Fibroblast of skin of abdomen (primary cell): ENCODE measurements around the gene ZNF683. TPM values are rescaled to one million over a fixed set of nuclear protein-coding genes. Genes with fewer than 3 reads are reported as not detected.
A peak's percentile ranks its signal among the peaks of the same experiment; 100 is the strongest.
"Not testable (repeated sequence)": the region's sequence is repeated elsewhere in the genome, so short reads cannot be mapped to it uniquely, and the experiment has no call there.

ENCODE experiments used
- DNase-seq: peaks from one replicate; pipeline ENCODE4 v3.0.0-alpha.2; 2013
- polyA plus RNA-seq, 2 experiments: library from polyadenylated mRNA; unstranded; fragments of 120-200 nt; gene quantifications; one replicate each; pipeline ENCODE4 v1.2.1, GENCODE V29; 2013; ENCODE audit not compliant: insufficient read length in 2 of 2

The ZNF683 gene
- not detected for polyA plus RNA-seq (2013, experiment 1 of 2; ENCODE audit: insufficient read length)
- polyA plus RNA-seq (2013, experiment 2 of 2; ENCODE audit: insufficient read length) = not detected

GRCh38 chr1:26372611-26373010 lies at the start of gene ZNF683:
TSS of gene ZNF683 (minus strand) at chr1:26372750. CDS start at chr1:26368571, 4,179 bp downstream.
- DNase-seq = not testable (repeated sequence)

DNA sequence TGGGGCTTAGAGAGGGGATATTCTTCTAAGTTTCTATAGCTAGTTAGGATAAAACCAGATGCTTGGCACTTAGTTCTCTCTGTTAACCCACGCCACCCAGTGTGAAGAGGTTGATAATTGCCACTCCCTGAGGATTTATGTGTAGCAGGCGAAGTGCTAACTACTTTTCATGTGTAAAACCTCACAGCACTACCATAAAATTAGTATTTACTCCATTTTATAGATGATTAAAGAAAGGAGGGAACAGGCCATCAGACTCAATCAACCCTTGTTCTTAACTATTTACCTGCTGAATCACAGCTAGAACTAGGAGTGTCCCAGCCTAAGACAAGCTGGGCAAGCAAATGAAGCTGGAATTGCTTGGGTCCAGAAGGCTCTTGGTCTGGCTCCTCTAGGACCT lies 46.9 kb upstream of the ZNF683 start:
- DNase-seq = no peak

- DNase-seq = peak; percentile 20
Measured at GRCh38 chr1:26418865-26419349, 46.4 kb upstream of the ZNF683 start.

GRCh38 chr1:26417111-26417759 lies 44.7 kb upstream of the ZNF683 start:
- DNase-seq = peak; percentile 48

GRCh38 chr1:26413031-26413430 lies 40.5 kb upstream of the ZNF683 start:
- DNase-seq = no peak

- DNase-seq = no peak
Measured at GRCh38 chr1:26412180-26412840, 39.8 kb upstream of the ZNF683 start.

- DNase-seq = no peak
Measured at GRCh38 chr1:26411624-26412074, 39.1 kb upstream of the ZNF683 start.

- no peak for DNase-seq
Measured at GRCh38 chr1:26410706-26411623, 38.4 kb upstream of the ZNF683 start, which contains the start of gene LIN28A. TSS of gene LIN28A (plus strand) at chr1:26410817. CDS start at chr1:26410892, 75 bp downstream.

GRCh38 chr1:26409191-26409807 lies 36.7 kb upstream of the ZNF683 start:
- no peak for DNase-seq

DNA sequence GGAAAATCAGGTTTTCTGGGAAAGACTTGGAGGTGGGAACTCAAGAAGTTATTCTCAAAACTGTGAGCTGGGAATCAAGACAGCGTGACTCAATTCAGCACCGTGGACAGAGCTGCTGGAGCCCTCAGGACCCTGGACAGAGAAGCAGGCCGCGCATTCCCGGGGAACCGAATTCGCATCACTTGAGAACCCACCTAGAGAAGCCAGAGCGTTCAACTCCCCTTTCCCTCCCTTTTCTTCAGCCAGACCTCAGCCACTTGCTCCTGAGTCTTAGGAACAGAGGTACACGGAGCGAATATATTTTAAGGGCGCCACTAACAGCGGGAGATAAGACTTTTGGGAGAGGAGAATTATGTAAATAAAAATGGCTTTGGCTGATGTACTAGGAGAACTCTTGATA lies 36.1 kb upstream of the ZNF683 start:
- peak; percentile 69 for DNase-seq

GRCh38 chr1:26405281-26405915 lies 32.8 kb upstream of the ZNF683 start:
- DNase-seq = peak; percentile 56

GRCh38 chr1:26404641-26405040 lies 32.1 kb upstream of the ZNF683 start:
- no peak for DNase-seq

DNA sequence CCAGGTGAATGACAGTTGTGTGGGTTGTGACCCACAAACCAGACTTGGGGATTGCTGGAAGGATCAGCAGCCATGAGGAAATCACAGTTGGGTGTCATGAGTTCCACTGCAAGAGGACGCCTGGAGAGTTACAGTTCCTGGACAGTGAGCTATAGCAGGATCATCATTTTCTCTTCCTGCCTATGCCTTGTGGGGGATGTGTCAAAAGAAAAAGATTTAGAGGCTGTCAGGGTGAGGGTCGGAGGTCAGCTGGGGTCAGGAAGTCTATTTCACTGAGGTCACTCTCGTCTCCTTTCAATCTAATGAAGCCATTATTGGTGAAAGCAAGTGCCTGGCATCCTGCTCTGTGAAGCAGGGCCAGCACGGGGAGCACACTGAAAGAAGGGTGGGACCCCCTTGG lies 31.1 kb upstream of the ZNF683 start:
- no peak for DNase-seq

DNA sequence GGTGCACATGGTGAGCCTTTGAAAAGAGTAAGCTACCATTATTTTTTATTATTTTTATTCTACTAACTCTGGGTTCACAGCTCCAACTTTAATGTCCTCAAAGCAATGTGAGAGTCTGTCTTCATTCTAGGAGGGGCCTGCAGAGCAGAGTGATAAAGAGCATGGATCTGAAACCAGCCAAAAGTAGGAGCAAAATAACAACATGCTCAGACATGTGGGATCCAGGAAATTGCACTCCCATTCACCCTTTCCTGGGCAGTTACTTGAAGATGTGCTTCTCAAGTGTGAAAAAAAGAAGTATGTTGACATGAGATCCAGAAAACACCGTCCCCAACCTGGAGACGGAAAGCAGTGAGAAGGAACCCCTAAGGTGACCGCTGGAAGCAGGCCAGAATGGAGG lies 29.3 kb upstream of the ZNF683 start:
- no peak for DNase-seq

DNA sequence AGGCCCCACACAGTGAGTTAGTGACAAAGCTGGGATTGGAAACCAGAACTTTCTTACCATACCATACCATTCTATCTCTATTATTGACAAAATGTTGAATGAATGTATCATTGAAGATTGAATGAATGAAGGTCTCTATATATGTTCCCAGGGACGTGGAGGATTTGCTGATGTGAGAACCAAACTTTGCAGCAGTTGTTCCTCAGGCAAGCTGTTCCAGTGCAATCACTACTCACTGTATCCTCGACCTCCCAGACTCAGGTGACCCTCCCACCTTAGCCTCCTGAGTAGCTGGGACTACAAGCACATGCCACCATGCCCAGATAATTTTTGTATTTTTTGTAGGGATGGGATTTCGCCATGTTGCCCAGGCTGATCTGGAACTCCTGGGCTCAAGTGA lies 26.5 kb upstream of the ZNF683 start:
- DNase-seq = no peak

- no peak for DNase-seq
Measured at GRCh38 chr1:26395754-26396153, 23.2 kb upstream of the ZNF683 start.

GRCh38 chr1:26391450-26391849 lies 18.9 kb upstream of the ZNF683 start:
- peak; percentile 56 for DNase-seq

- no peak for DNase-seq
Measured at GRCh38 chr1:26389604-26390247, 17.2 kb upstream of the ZNF683 start.

DNA sequence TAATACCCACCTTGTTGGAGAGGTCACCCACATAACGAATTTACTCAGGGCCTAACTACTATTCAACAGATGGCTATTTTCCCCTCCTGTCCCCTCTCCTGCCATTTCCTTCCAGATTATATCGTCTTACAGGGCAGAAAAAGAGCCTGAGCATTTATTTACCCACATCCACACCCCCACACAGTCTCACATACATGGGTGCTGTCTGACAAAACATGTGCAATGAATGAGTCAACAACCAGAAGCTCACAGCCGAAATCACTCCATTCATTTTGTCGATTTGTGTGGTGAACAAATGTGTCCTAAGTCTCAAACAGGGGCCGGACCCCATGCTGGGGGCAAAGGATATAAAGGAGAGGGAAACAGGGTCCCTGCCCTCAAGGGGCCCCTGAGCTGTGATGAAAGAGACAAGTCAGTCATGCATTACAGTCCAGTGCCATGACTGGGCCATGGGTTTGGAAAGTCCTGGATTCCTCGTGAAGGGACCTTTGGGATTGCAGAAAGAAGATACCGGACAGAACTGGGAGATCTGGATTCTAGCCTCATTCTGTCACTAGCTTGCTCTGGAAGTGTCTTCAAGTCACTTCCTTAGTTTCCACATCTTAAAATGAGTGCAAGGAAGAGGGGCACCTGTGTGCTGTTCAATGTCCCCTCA lies 16.4 kb upstream of the ZNF683 start:
- DNase-seq = no peak

DNA sequence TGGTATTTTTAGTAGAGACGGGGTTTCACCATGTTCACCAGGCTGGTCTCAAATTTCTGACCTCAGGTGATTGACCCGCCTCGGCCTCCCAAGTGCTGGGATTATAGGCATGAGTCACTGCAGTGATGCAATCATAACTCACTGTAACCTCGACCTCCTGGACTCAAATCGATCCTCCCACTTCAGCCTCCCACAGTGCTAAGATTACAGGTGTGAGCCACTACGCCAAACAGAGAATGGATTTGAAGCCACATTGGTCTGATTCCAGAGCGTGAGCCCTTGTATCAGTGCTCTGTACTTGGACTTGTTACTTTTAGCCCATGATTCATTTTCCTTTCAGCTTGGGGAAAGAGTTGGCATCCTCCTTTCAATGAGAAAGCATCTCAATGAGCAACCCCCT lies 14.9 kb upstream of the ZNF683 start:
- DNase-seq = peak; percentile 22

- DNase-seq = not testable (repeated sequence)
Measured at GRCh38 chr1:26385063-26385462, 12.5 kb upstream of the ZNF683 start.
